HG03139 (cell line): ENCODE measurements around the gene STXBP6.
"Not testable (repeated sequence)": the region's sequence is repeated elsewhere in the genome, so short reads cannot be mapped to it uniquely, and the experiment has no call there.

Source experiments
- ATAC-seq: cut with Tn5 transposase; IDR thresholded peaks from one replicate; pipeline ENCODE4 v1.9.1; 2021; ENCODE audit not compliant: unreplicated experiment

STXBP6 gene

GRCh38 chr14:24839617-24840203, 210.2 kb downstream of the STXBP6 start:
- no peak for ATAC-seq

- no peak for ATAC-seq
These were observed 210.9 kb downstream of the STXBP6 start for GRCh38 chr14:24838945-24839616.

GRCh38 chr14:24837280-24838046, 212.5 kb downstream of the STXBP6 start:
- no peak for ATAC-seq

GRCh38 chr14:24836324-24836723, 213.6 kb downstream of the STXBP6 start:
- ATAC-seq: not testable (repeated sequence)

- no peak for ATAC-seq
These were observed 215.0 kb downstream of the STXBP6 start for GRCh38 chr14:24834956-24835355.

GRCh38 chr14:24833385-24833784, 216.6 kb downstream of the STXBP6 start:
- no peak for ATAC-seq

- no peak for ATAC-seq
These were observed 218.3 kb downstream of the STXBP6 start for GRCh38 chr14:24831677-24832076.

GRCh38 chr14:24829862-24830261, 220.1 kb downstream of the STXBP6 start:
- ATAC-seq: no peak

- ATAC-seq: no peak
These were observed 221.5 kb downstream of the STXBP6 start for GRCh38 chr14:24828486-24828885.

- ATAC-seq: no peak
These were observed 223.6 kb downstream of the STXBP6 start for GRCh38 chr14:24826390-24826789.

GRCh38 chr14:24820616-24821015, 229.3 kb downstream of the STXBP6 start:
- ATAC-seq: no peak

GRCh38 chr14:24818823-24819341, 231.1 kb downstream of the STXBP6 start:
- ATAC-seq: no peak

GRCh38 chr14:24818058-24818822, 231.7 kb downstream of the STXBP6 start:
- no peak for ATAC-seq

- ATAC-seq: no peak
These were observed 232.5 kb downstream of the STXBP6 start for GRCh38 chr14:24817212-24818057.

GRCh38 chr14:24816929-24817211, 233.1 kb downstream of the STXBP6 start:
- ATAC-seq: no peak

GRCh38 chr14:24816011-24816928, 233.7 kb downstream of the STXBP6 start:
- ATAC-seq: no peak

GRCh38 chr14:24815543-24815942, 234.4 kb downstream of the STXBP6 start:
- no peak for ATAC-seq

GRCh38 chr14:24814944-24815343, 235.0 kb downstream of the STXBP6 start:
- no peak for ATAC-seq

GRCh38 chr14:24814346-24814745, 235.6 kb downstream of the STXBP6 start:
- ATAC-seq: no peak
